Uterus (tissue), 4 donors: ENCODE results near the gene SULF2. TPM values are rescaled to one million over a fixed set of nuclear protein-coding genes. Genes with fewer than 3 reads are reported as not detected.

Source experiments
- DNase-seq, 2 donors: peaks; one replicate each; pipeline ENCODE4 v3.0.0-alpha.2; 2019 to 2020
- H3K27ac ChIP-seq, 2 donors: fragments of 200-600 bp; sonication (generic); 1 replicate in 1 of 2; 2 replicates in 1 of 2; pipeline ENCODE4 v1.5.1; 2016 to 2018
- H3K27me3 ChIP-seq, 2 donors: fragments of 200-600 bp; sonication (generic); one replicate each; pipeline ENCODE4 v1.5.1; 2018 to 2019; ENCODE audit warnings: control low read depth in 1 of 2
- H3K36me3 ChIP-seq, 2 donors: fragments of 200-600 bp; sonication (generic); one replicate each; pipeline ENCODE4 v1.5.1; 2019; ENCODE audit warnings: control low read depth in 1 of 2
- H3K4me1 ChIP-seq, 2 donors: fragments of 200-600 bp; sonication (generic); one replicate each; pipeline ENCODE4 v1.5.1; 2018 to 2019; ENCODE audit warnings: control low read depth in 1 of 2
- H3K4me3 ChIP-seq, 2 donors: fragments of 200-600 bp; sonication (generic); 1 replicate in 1 of 2; 2 replicates in 1 of 2; pipeline ENCODE4 v1.5.1; 2018 to 2019; ENCODE audit warnings: mild to moderate bottlenecking in 1 of 2
- H3K9me3 ChIP-seq, 2 donors: fragments of 200-600 bp; sonication (generic); one replicate each; pipeline ENCODE4 v1.5.1; 2019; ENCODE audit warnings: control low read depth in 1 of 2
- POLR2A ChIP-seq, 2 donors: fragments of 450-650 bp; IDR thresholded peaks; one replicate each; pipeline ENCODE4 v1.6.1; 2016; ENCODE audit warnings: antibody characterized with exemption in 2 of 2, mild to moderate bottlenecking in 1 of 2, moderate library complexity in 1 of 2
- intact Hi-C: fragments of 100-400 bp; cut with DNase I; formaldehyde crosslinking; loops from one replicate; pipeline ENCODE4 v1.15.1; 2023; ENCODE audit warnings: low total_unique reads
- total RNA-seq, 4 donors: library from RNA; depleted of rRNA in 3 of 4; stranded (reverse); fragments of >200 nt in 3 of 4; gene quantifications; one replicate each; pipeline versions ENCODE4 v1.1.0 to v1.2.4, GENCODE V29; 2014 to 2023
- TF ChIP-seq, protein P1 (sequence below), 4 experiments: fragments of 200-600 bp in 2 of 4; fragments of 450-650 bp in 2 of 4; sonication (generic) in 2 of 4; IDR thresholded peaks; one replicate each; pipeline ENCODE4 v1.5.1; 2016 to 2019; ENCODE audit warnings: antibody characterized with exemption in 4 of 4, mild to moderate bottlenecking in 2 of 4, moderate library complexity in 1 of 4
- donor health status: DM: yes; HTN: yes; CAD: no.

SULF2 gene
- total RNA-seq, 4 donors from 2014 or later, result 95.9 to 558 (median 213) TPM

DNA sequence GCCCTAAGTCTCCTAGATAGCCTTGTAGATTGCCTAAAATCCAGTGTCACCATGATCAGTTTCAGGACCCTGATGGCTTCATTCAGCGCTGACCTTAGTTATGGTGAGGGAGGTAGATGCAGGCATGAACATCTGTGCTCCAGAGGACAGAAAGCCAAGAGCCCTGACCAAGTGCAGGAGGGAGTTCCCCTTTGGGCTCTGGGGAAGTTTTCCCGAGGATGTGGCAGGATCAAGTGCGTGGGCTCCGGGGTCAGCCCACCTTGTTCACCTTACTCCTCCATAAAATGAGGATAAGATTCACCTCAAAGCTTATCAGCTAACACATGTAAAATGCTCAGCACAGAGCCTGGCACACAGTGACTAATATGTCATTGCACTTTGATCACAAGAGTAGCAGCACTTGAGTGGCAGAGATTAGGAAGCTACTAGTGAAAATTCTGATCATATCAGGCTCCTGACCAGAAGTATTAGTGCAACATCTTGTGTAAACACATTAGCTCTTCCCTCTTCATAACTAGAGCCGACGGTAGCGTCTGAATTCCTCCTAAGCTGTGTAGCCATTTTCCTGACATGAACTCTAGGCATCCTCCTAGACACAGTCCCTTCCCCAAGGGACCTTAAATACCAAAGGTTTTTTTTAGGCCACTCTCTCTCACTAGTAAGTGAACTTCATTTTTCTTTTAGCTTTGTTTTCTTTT, 125.2 kb downstream of the SULF2 start:
- no peak overlapping the region for H3K4me3 ChIP-seq
- H3K27me3 ChIP-seq, result no peaks in the 10 kb centered on the region
- no peaks in the 10 kb centered on the region for H3K4me1 ChIP-seq
- H3K9me3 ChIP-seq, result no peaks in the 10 kb centered on the region
- H3K36me3 ChIP-seq, result no peaks in the 10 kb centered on the region
- intact Hi-C loops, result loop anchor here (5.0 kb wide), 1 partner anchor 962 kb away; no protein-coding TSS in a partner anchor
- no peak for TF ChIP-seq POLR2A (IDR thresholded peaks at IDR 0.05)
- TF ChIP-seq, protein P1, sequence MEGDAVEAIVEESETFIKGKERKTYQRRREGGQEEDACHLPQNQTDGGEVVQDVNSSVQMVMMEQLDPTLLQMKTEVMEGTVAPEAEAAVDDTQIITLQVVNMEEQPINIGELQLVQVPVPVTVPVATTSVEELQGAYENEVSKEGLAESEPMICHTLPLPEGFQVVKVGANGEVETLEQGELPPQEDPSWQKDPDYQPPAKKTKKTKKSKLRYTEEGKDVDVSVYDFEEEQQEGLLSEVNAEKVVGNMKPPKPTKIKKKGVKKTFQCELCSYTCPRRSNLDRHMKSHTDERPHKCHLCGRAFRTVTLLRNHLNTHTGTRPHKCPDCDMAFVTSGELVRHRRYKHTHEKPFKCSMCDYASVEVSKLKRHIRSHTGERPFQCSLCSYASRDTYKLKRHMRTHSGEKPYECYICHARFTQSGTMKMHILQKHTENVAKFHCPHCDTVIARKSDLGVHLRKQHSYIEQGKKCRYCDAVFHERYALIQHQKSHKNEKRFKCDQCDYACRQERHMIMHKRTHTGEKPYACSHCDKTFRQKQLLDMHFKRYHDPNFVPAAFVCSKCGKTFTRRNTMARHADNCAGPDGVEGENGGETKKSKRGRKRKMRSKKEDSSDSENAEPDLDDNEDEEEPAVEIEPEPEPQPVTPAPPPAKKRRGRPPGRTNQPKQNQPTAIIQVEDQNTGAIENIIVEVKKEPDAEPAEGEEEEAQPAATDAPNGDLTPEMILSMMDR (IDR thresholded peaks at IDR 0.05), result no peak
- no peak overlapping the region for H3K27ac ChIP-seq
- DNase-seq, result no peak

DNA sequence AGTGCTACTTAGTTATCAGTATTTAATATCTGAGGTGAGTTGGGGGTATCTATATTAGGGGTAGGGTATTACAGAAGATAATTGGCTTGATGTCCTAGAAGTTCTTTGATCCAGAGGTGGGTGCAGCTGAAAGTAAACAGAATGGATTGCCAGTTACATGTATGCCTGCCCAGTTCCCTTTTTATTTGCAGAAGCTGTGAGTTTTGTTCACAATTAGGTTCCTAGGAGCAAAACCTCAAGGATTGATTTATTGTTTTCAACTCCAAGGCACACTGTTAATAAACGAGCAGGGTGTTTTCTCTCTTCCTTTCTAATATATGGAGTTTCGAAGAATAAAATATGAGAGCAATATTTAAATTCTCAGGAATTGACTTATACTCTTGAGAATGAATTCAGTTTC, 129.0 kb downstream of the SULF2 start:
- Histone ChIP-seq H3K9me3 (no peaks in the 10 kb centered on the region), H3K4me3 (no peak overlapping the region), H3K36me3 (no peaks in the 10 kb centered on the region), H3K4me1 (no peaks in the 10 kb centered on the region), H3K27ac (no peak overlapping the region), H3K27me3 (no peaks in the 10 kb centered on the region)
- TF ChIP-seq POLR2A (IDR thresholded peaks at IDR 0.05), result no peak
- TF ChIP-seq, protein P1 (IDR thresholded peaks at IDR 0.05), result no peak
- intact Hi-C loops, result no loop called here
- no peak for DNase-seq

DNA sequence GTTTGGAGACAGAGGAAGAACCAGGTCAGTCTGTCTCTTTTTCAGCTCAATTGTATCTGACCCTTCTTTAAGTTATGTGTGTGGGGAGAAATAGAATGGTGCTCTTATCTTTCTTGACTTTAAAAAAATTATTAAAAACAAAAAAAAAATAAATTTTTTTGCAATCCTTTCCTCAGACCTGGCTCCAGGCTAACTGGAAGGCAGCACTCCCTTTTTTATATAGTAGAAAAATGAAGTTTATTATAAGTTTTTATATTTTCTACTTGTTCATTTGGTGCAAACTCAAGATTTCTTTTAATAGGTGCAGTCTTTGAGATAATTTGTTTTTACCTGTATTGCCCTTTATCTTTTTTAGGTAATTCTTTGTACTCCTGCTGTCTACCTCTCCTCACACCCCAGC, 129.6 kb downstream of the SULF2 start:
- no peak overlapping the region for H3K27ac ChIP-seq
- H3K27me3 ChIP-seq, result no peaks in the 10 kb centered on the region
- H3K36me3 ChIP-seq, result no peaks in the 10 kb centered on the region
- H3K4me3 ChIP-seq, result no peak overlapping the region
- no peak for DNase-seq
- H3K4me1 ChIP-seq, result no peaks in the 10 kb centered on the region
- intact Hi-C loops, result no loop called here
- TF ChIP-seq, protein P1 (IDR thresholded peaks at IDR 0.05), result no peak
- no peaks in the 10 kb centered on the region for H3K9me3 ChIP-seq

DNA sequence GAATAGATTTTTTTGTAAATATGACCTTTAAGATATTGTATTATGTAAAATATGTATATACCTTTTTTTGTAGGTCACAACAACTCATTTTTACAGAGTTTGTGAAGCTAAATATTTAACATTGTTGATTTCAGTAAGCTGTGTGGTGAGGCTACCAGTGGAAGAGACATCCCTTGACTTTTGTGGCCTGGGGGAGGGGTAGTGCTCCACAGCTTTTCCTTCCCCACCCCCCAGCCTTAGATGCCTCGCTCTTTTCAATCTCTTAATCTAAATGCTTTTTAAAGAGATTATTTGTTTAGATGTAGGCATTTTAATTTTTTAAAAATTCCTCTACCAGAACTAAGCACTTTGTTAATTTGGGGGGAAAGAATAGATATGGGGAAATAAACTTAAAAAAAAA, 130.9 kb downstream of the SULF2 start:
- Histone ChIP-seq H3K4me3 (no peak overlapping the region), H3K4me1 (no peaks in the 10 kb centered on the region), H3K36me3 (no peaks in the 10 kb centered on the region), H3K27ac (no peak overlapping the region), H3K27me3 (no peaks in the 10 kb centered on the region), H3K9me3 (no peaks in the 10 kb centered on the region)
- DNase-seq, result no peak
- intact Hi-C loops, result no loop called here
- TF ChIP-seq, protein P1 (IDR thresholded peaks at IDR 0.05), result no peak
- no peak for TF ChIP-seq POLR2A (IDR thresholded peaks at IDR 0.05)

DNA sequence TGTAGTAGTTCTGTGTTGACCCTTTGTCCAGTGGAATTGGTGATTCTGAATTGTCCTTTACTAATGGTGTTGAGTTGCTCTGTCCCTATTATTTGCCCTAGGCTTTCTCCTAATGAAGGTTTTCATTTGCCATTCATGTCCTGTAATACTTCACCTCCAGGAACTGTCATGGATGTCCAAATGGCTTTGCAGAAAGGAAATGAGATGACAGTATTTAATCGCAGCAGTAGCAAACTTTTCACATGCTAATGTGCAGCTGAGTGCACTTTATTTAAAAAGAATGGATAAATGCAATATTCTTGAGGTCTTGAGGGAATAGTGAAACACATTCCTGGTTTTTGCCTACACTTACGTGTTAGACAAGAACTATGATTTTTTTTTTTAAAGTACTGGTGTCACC, 131.4 kb downstream of the SULF2 start:
- H3K4me1 ChIP-seq, result no peaks in the 10 kb centered on the region
- no peaks in the 10 kb centered on the region for H3K36me3 ChIP-seq
- H3K9me3 ChIP-seq, result no peaks in the 10 kb centered on the region
- no peak for DNase-seq
- H3K4me3 ChIP-seq, result no peak overlapping the region
- intact Hi-C loops, result no loop called here
- no peak for TF ChIP-seq POLR2A (IDR thresholded peaks at IDR 0.05)
- TF ChIP-seq, protein P1 (IDR thresholded peaks at IDR 0.05), result no peak
- no peaks in the 10 kb centered on the region for H3K27me3 ChIP-seq
- no peak overlapping the region for H3K27ac ChIP-seq
